GM21723 (cell line): ENCODE data around the gene CARD10.

ENCODE experiments used
- ATAC-seq: cut with Tn5 transposase; IDR thresholded peaks from one replicate; pipeline ENCODE4 v1.9.1; 2021; ENCODE audit warnings: mild to moderate bottlenecking, moderate library complexity; ENCODE audit not compliant: unreplicated experiment

CARD10 gene

DNA sequence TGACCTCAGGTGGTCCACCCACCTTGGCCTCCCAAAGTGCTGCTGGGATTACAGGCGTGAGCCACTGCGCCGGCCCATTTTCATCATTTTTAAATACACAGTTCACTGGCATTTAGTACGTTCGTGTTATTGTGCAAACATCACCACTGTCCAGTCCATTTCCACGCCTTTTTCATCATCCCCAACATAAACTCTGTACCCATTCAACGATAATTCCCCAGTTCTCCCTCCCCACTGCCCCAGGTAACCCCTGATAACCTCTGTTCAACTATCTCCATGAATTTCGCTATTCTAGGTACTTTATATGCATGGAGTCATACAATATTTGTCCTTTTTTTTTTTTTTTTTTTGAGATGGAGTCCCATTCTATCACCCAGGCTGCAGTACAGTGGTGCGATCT, 73.7 kb downstream of the CARD10 start:
- ATAC-seq, result no peak

- no peak for ATAC-seq
These were observed 75.2 kb downstream of the CARD10 start for GRCh38 chr22:37443977-37444376.

DNA sequence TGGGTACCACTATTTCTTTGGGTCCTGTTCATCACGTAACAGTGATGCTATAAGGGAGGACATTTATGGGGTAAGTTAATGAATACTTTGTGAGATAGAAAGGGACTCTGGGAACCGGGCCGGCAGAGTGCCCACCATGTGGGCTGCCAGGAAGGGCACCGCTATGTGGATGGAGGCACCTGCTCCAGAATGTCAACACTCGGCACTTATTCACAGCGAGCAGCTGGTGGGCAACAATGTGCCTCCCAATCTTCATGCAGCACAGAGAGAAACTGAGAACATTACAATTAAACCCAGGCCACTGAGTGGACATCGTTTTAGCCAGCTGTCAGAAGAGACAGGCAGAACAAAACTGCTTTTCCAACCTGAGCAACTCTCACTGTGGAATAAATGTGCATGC, 76.1 kb downstream of the CARD10 start:
- ATAC-seq, result no peak

DNA sequence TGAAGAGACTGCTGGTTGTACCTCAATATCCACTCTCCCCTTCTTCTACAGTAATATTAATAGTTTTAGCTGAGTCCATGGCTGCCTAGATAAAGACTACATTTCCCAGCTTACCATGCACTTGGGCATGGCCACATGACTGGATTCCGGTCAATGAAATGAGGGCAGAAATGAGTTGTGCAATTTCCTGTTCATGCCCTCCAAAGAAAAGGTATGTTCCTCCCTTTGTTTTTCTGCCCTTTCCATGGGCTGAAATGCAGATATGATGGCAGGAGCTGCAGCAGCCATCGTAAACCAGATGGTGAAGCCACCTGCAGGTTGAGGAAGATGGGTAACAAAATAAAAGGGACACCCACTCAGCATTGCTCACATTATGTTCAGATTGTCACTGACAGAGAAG, 76.7 kb downstream of the CARD10 start:
- ATAC-seq, result no peak

DNA sequence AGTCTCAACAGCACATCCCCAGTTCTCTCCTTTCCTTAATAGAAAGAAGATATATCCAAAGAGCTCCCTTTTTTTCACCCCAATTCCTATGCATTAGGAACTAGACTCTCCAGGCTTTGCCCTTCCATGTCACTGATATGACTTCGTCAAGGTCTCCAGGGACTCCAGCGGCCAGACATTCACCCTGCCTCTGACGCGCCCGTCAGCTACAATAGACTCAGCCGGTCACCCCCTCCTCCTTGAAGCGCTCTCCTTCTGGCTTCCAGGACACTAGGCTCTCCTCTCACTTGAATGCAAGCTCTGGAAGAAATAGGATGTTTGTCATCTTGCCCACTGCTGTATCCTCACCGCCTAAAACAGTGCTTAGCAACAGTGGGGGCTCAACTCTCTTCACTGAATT, 77.1 kb downstream of the CARD10 start:
- no peak for ATAC-seq

- no peak for ATAC-seq
These were observed 78.3 kb downstream of the CARD10 start for GRCh38 chr22:37440875-37441274.
